B cell (primary cell): ENCODE results near the gene MAP7D1. TPM values are rescaled to one million over a fixed set of nuclear protein-coding genes. Genes with fewer than 3 reads are reported as not detected.
"Not testable (repeated sequence)": the region's sequence is repeated elsewhere in the genome, so short reads cannot be mapped to it uniquely, and the experiment has no call there.

Experiments used
- ATAC-seq: fragments of 200-7000 bp; cut with Tn5 transposase; one replicate; pipeline ENCODE4 v1.10.0; 2021; ENCODE audit warnings: low read depth, mild to moderate bottlenecking, moderate number of reproducible peaks, moderate library complexity
- CTCF ChIA-PET: fragments of 350-600 bp; sonication (Branson Sonifier 250); formaldehyde crosslinking; loops from one replicate; lab custom pipeline; 2021; ENCODE audit warnings: antibody characterized with exemption, inconsistent platforms; lab: Charles Lee
- POLR2A ChIA-PET: fragments of 350-600 bp; sonication (Branson Sonifier 250); formaldehyde crosslinking; loops from one replicate; lab custom pipeline; 2021; ENCODE audit warnings: antibody characterized with exemption; lab: Charles Lee
- DNase-seq: peaks from one replicate; pipeline ENCODE4 v3.0.0; 2013
- H2AFZ ChIP-seq: 2 replicates; pipeline ENCODE4 v1.6.1; 2012; ENCODE audit warnings: mild to moderate bottlenecking, low read depth, low read length; ENCODE audit not compliant: insufficient read depth, poor library complexity, severe bottlenecking
- H3K27ac ChIP-seq, 2 donors: 1 replicate in 1 of 2; 2 replicates in 1 of 2; pipeline ENCODE4 v1.5.1; 2012 to 2013; ENCODE audit warnings: low read length in 2 of 2, mild to moderate bottlenecking in 2 of 2, moderate library complexity in 1 of 2
- H3K27me3 ChIP-seq, 4 experiments: fragments of 200-600 bp in 1 of 4; sonication (generic) in 1 of 4; replicated peaks in 1 of 4; 1 replicate in 2 of 4; 2 replicates in 2 of 4; pipeline versions ENCODE4 v1.6.1 to v1.7.0; 2013 to 2016; ENCODE audit warnings: low read length in 3 of 4, mild to moderate bottlenecking in 2 of 4, mixed read lengths in 1 of 4, moderate library complexity in 1 of 4; ENCODE audit not compliant: insufficient read depth in 4 of 4, control insufficient read depth in 3 of 4; ENCODE audit errors: control extremely low read depth in 1 of 4
- H3K36me3 ChIP-seq, 2 experiments: replicated peaks in 1 of 2; 1 replicate in 1 of 2; 2 replicates in 1 of 2; pipeline versions ENCODE4 v1.6.1 to v1.7.1; 2013; ENCODE audit warnings: low read length in 1 of 2; ENCODE audit not compliant: insufficient read depth in 2 of 2, control insufficient read depth in 1 of 2; ENCODE audit errors: control extremely low read depth in 1 of 2, extremely low read depth in 1 of 2
- H3K4me1 ChIP-seq, 2 donors: fragments of 200-600 bp in 1 of 2; sonication (generic) in 1 of 2; 1 replicate in 1 of 2; 2 replicates in 1 of 2; pipeline versions ENCODE4 v1.5.1 to v1.6.1; 2013 to 2017; ENCODE audit warnings: low read length in 2 of 2; ENCODE audit not compliant: control insufficient read depth in 2 of 2, insufficient read depth in 2 of 2
- H3K4me2 ChIP-seq: replicated peaks from 2 replicates; pipeline ENCODE3; 2012; ENCODE audit warnings: mild to moderate bottlenecking, low read depth, low read length; ENCODE audit not compliant: poor library complexity, severe bottlenecking
- H3K4me3 ChIP-seq, 5 experiments: fragments of 200-600 bp in 1 of 5; sonication (generic) in 1 of 5; 1 replicate in 3 of 5; 2 replicates in 2 of 5; pipeline versions ENCODE4 v1.5.1 to v1.7.0; 2011 to 2016; ENCODE audit warnings: low read length in 4 of 5, mild to moderate bottlenecking in 4 of 5, low read depth in 2 of 5, control low read depth in 1 of 5, moderate library complexity in 1 of 5; ENCODE audit not compliant: insufficient read depth in 1 of 5; ENCODE audit errors: control extremely low read depth in 1 of 5, extremely low read depth in 1 of 5
- H3K79me2 ChIP-seq: fragments of 200-600 bp; sonication (generic); one replicate; pipeline ENCODE4 v1.6.0; 2016; ENCODE audit warnings: low read length; ENCODE audit not compliant: control insufficient read depth, insufficient read depth
- H3K9ac ChIP-seq: fragments of 200-600 bp; sonication (generic); 2 replicates; pipeline ENCODE4 v1.6.1; 2017; ENCODE audit warnings: mild to moderate bottlenecking, low read length, moderate library complexity
- H3K9me3 ChIP-seq, 3 donors: one replicate each; pipeline versions ENCODE4 v1.6.1 to v1.7.1; 2013; ENCODE audit warnings: low read length in 2 of 3; ENCODE audit not compliant: control insufficient read depth in 2 of 3, insufficient read depth in 1 of 3; ENCODE audit errors: control extremely low read depth in 1 of 3
- H4K20me1 ChIP-seq: 2 replicates; pipeline ENCODE4 v1.6.0; 2012; ENCODE audit warnings: mild to moderate bottlenecking, low read length; ENCODE audit not compliant: insufficient read depth, control insufficient read depth, poor library complexity, severe bottlenecking
- H3K27ac Mint-ChIP-seq: one replicate; pipeline ENCODE4 v1.8.0; 2021; ENCODE audit warnings: mixed read lengths
- H3K27me3 Mint-ChIP-seq: one replicate; pipeline ENCODE4 v1.8.0; 2021; ENCODE audit warnings: mixed read lengths
- H3K4me1 Mint-ChIP-seq: one replicate; pipeline ENCODE4 v1.8.0; 2021; ENCODE audit warnings: mixed read lengths
- H3K4me3 Mint-ChIP-seq: one replicate; pipeline ENCODE4 v1.8.0; 2021; ENCODE audit warnings: mixed read lengths
- H3K9me3 Mint-ChIP-seq: one replicate; pipeline ENCODE4 v1.8.0; 2022; ENCODE audit warnings: mixed read lengths; ENCODE audit not compliant: insufficient read depth
- CTCF ChIP-seq: fragments of 200-600 bp; IDR thresholded peaks from one replicate; pipeline ENCODE4 v1.8.0; 2022; ENCODE audit warnings: antibody characterized with exemption, mild to moderate bottlenecking
- EZH2 ChIP-seq: IDR thresholded peaks from 2 replicates; pipeline ENCODE4 v1.6.1; 2012; ENCODE audit warnings: borderline replicate concordance, low read depth, mild to moderate bottlenecking, moderate library complexity, low read length; ENCODE audit not compliant: insufficient read depth, poor library complexity, severe bottlenecking
- WGBS: methylation state at CpG from one replicate; pipeline ENCODE4 v1.1.5; 2013; ENCODE audit warnings: missing lambda C conversion rate; ENCODE audit not compliant: insufficient coverage; 5-methylcytosine and 5-hydroxymethylcytosine counted together
- intact Hi-C: fragments of 100-400 bp; cut with micrococcal nuclease; formaldehyde crosslinking; loops from one replicate; pipeline ENCODE4 v1.10.0; 2022
- polyA plus RNA-seq: library from polyadenylated mRNA; depleted of rRNA; stranded (reverse); fragments of >200 nt; gene quantifications from 2 replicates; pipeline ENCODE4 v1.2.3, GENCODE V29; 2012
- total RNA-seq, 2 donors: library from RNA; stranded (reverse); fragments of 120-200 nt in 1 of 2; gene quantifications; 1 replicate in 1 of 2; 2 replicates in 1 of 2; pipeline versions ENCODE4 v1.2.3 to v1.2.4, GENCODE V29; 2013 to 2022

MAP7D1 gene
- total and polyA plus RNA-seq, 2 donors (not counting 1 experiment from before 2014, with no cell fraction given), result 44.2 to 65.2 TPM

- no peaks in the 10 kb centered on the region for H3K27me3 Mint-ChIP-seq
- H3K27ac ChIP-seq, result no peak overlapping the region
- no peaks in the 10 kb centered on the region for H3K79me2 ChIP-seq
- H3K27me3 ChIP-seq, result no peaks in the 10 kb centered on the region
- peak overlapping the region; percentile 81 for H2AFZ ChIP-seq
- ATAC-seq (peak; percentile 98), DNase-seq (peak; percentile 87)
- H3K4me2 ChIP-seq, result no peak overlapping the region
- H3K4me1 Mint-ChIP-seq, result peaks cover 3% of the 10 kb centered on the region
- H3K9me3 ChIP-seq, result no peaks in the 10 kb centered on the region
- H4K20me1 ChIP-seq, result no peaks in the 10 kb centered on the region
- no peaks in the 10 kb centered on the region for H3K9me3 Mint-ChIP-seq
- WGBS, result 19% methylated on average over 9 of the region's 9 CpGs
- peak overlapping the region; percentile 16 for H3K27ac Mint-ChIP-seq
- peaks cover 0 to 4% of the 10 kb centered on the region in 2 donors for H3K4me1 ChIP-seq
- intact Hi-C loops, result loop anchor here (1.0 kb wide), 3 partner anchors 36 to 97 kb away; partner anchors contain the start of genes THRAP3 and TRAPPC3
- POLR2A ChIA-PET, result interaction anchor here (0.6 to 2.7 kb wide), 4 partner anchors 36 to 183 kb away, joined by 5 to 27 read pairs (median 6); partner anchors contain the start of genes THRAP3 and TRAPPC3
- no peak overlapping the region for H3K4me3 Mint-ChIP-seq
- no peak overlapping the region for H3K9ac ChIP-seq
- H3K36me3 ChIP-seq, result no peaks in the 10 kb centered on the region
- TF ChIP-seq CTCF, result peak; percentile 82
- TF ChIP-seq EZH2, result no peak
- no peak overlapping the region for H3K4me3 ChIP-seq
- CTCF ChIA-PET, result interaction anchor here (0.6 to 7.0 kb wide), 33 partner anchors 15 to 262 kb away, joined by 3 to 187 read pairs (median 5); partner anchors contain the start of genes MAP7D1, OSCP1, SH3D21 and THRAP3
These were observed 32.0 kb downstream of the MAP7D1 start for GRCh38 chr1:36187800-36188593.

- H3K4me3 ChIP-seq, H3K4me2 ChIP-seq, H3K27me3 Mint-ChIP-seq, H2AFZ ChIP-seq, H3K9ac ChIP-seq, H3K4me1 ChIP-seq, POLR2A ChIA-PET, H4K20me1 ChIP-seq, H3K9me3 Mint-ChIP-seq, ATAC-seq, DNase-seq, H3K4me3 Mint-ChIP-seq, H3K79me2 ChIP-seq, H3K4me1 Mint-ChIP-seq, H3K9me3 ChIP-seq, H3K27ac ChIP-seq, H3K27me3 ChIP-seq, intact Hi-C loops, H3K36me3 ChIP-seq, H3K27ac Mint-ChIP-seq: not testable (repeated sequence)
- whole genome bisulfite sequencing, result 93% methylated on average over 11 of the region's 12 CpGs
- CTCF ChIA-PET, result interaction anchor here (0.6 kb wide), 1 partner anchor 9 kb away, joined by 3 read pairs; no protein-coding TSS in a partner anchor
These were observed 40.8 kb downstream of the MAP7D1 start for GRCh38 chr1:36196805-36197204.
